GM21619 (cell line): Measurements from ENCODE around the gene FOXJ1.
A peak's percentile ranks its signal among the peaks of the same experiment; 100 is the strongest.

Experiments used
- ATAC-seq: cut with Tn5 transposase; IDR thresholded peaks from one replicate; pipeline ENCODE4 v1.9.1; 2021; ENCODE audit not compliant: unreplicated experiment

The FOXJ1 gene

DNA sequence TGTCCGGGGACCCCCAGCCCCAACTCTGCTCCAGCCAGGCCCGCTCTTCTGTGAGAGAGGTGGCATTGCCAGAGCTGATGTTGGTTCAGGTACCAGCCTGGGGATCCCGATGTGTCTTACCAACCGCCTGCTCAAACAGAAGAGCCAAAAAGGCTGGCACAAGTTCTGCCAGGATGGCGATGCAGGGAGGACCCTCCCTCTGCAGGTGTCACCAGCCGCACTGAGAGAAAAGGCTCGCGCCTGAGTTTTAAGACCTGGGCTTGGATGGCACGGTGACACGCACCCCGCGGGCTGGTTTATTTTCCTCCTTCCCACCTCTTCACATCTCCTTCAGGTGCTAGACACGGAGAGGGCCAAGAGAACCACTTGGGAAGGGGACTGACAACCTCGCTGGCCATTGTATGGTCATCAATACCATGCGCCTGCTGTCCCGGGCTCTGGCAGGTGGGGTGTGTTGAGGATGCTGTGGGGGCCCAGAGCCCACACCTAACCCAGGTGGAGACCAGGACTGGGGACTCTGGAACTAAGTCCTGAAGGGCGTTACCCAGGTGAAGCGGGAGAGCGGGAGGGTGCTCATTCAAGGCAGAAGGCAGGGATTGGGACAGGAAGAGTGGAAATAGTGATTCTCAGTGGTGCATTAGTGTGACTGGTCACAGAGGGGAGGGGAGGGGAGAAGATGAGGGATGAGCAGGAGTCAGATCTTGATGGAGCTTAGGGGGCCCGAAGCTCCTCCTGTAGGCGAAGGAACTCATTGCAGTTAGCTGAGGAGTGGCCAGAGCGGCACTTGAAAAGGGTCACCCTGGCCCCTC is 16.3 kb downstream of the FOXJ1 start:
- ATAC-seq, result no peak

DNA sequence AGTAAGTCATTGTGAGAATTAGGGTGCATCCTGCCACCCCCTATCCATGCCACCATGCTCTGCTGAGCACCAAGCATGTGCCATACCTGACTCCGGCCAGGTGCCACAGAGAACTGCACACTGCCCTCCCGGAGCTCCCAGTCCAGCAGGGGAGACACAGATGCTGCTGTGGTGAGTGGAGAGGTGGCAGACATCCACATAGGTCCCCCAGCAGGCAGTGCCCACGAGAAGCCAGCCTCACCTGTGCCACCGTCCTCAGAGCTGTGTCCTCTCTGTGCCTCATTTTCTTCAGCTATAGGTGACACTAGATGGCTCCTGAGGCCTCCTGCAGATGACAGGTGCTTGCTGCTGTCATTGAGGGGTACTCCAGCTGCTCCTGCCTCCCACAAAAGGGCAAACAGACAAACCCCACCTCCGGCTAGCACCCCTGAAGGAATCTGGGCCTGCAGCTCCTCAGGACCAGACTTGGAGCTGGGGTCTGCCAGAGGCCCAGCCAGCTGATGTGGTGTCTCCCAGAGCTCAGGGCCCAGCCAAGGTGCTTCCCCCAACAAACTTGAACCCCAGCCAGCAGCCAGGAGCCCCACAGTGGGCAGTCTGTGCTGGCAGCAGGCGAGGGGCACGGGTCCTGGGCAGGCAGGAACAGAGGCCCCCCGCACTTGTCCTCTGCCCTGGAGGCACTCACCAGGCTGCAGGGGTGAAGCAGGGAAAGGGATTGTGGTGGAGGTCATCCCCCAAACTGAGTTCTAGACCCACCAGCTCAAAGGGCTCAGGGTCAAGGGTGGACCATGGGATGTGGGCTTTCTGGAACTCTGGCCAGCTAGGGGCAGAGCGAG is 17.1 kb downstream of the FOXJ1 start:
- ATAC-seq, result no peak

DNA sequence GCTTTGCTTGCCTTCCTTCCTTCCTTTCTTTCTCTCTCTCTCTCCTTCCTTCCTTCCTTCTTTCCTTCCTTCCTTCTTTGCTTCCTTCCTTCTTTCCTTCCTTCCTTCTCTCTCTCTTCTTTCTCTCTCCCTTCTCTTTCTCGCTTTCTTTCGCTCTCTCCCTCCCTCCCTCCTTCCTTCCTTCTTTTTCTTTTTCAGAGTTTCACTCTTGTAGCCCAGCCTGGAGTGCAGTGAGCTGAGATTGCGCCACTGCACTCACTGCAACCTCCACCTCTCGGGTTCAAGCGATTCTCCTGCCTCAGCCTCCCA is 17.9 kb downstream of the FOXJ1 start:
- no peak for ATAC-seq

DNA sequence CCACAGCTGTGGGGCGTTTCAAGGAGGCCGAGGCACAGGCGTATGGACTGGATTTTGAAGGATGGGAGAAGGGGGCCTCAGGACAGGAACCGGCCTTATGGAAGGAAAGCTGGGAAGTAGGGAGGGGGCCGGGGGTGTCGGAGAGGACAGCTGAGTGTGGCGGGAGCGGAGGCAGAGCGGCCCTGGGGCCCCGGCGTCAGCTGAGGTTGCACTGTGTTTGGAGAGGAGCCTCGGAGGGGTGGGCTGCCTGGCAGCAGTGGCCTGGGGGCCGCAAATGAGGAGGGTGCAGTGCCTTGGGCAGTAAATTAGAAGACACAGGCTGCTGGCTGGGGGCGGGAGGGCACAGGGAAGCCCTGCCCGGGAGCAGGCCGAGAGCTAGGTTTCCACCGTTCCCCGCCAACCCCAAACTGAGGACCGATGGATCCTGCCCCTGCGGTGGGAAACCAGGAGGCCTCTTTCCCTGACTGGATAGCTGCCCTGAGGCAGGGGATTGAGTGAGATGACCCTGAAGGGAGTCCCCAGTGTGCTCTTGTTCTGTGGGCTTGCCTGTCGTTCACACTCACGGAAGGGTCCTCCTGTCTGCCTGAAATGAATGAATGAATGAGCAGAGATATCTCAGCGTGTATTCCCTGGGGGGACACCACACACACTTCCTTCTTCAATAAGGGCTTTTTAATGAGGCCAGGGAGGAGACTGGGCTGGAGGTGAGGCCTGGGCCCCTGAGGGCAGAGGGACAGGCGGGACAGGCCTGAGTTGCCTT is 18.4 kb downstream of the FOXJ1 start:
- ATAC-seq, result no peak

DNA sequence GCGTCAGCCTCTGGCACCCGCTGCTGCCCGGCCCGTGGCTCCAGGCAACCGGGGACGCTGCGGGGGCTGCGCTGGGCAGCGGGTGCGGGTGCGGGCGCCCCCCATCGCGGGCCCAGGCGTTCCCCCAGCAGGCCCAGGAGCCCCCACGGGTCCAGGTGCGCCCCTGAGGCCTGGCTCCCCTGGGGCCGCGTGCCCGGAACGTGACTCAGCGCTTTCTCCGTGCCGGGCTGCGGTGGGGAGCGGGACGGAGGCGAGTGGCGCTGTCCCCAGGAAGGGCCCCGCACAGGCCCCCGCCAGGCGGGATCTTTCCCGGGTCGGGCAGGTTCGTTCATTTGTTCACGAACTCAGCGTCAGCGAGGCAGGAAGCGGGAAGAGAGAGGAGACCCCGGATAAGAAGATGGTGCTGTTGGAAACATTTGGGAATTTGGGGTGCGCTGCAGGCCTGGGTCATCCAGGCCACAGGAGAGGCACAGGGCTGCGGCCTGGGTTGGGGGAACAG is 19.1 kb downstream of the FOXJ1 start:
- ATAC-seq, result no peak

DNA sequence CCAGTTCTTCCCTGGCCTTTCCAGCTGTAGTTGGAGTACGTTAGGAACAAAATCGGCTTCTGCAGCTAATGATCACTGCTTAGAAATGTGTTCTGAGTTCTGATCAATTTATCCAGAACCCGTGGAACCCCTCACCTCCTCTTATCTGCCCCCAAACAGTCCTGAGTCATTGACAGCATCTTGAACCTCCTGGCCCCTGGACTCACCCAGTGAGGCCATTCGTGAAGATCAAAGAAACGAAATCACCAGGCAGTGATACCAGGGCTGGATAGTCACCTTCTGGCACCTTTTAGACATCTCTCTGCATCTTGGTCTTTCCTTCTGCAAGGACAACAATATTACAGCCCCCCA is 20.4 kb downstream of the FOXJ1 start:
- no peak for ATAC-seq

DNA sequence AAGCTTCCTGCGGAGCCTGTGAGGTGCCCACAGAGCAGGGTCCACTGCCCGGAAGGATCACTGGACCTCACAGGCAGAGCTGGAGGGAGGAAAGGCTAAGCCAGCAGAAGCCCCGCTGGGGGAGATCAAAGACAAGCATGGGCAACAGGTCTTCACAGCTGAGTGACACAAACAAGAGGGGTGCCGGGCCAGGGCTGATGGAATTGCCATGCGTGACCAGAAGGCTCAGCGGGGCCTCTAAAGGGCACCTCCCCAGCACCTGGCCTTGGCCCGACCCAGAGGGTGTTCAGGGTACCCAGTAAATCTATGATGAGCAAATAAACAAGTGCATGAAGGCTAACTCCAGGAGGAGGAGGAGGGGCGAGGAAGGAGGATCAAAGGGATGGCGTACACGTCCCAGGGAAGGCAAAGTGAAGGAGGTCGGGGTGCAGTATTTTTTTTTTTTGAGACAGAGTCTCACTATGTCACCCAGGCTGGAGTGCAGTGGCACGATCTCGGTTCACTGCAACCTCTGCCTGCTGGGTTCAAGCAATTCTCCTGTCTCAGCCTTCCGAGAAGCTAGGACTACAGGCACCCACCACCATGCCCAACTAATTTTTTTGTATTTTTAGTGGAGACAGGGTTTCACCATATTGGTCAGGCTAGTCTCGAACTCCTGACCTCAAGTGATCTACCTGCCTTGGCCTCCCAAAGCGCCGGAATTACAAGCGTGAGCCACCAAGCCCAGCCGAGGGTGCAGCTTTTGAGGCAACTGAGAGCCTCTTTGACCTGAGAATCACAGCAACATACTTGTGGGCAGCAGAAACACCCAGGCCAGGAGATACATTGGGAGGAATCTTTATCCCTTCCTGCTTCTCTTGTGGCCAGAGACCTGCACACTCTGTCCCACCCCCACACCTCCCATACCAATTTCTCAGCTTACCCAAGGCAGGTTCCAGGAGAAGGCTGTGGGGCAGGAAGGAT is 21.4 kb downstream of the FOXJ1 start:
- no peak for ATAC-seq

DNA sequence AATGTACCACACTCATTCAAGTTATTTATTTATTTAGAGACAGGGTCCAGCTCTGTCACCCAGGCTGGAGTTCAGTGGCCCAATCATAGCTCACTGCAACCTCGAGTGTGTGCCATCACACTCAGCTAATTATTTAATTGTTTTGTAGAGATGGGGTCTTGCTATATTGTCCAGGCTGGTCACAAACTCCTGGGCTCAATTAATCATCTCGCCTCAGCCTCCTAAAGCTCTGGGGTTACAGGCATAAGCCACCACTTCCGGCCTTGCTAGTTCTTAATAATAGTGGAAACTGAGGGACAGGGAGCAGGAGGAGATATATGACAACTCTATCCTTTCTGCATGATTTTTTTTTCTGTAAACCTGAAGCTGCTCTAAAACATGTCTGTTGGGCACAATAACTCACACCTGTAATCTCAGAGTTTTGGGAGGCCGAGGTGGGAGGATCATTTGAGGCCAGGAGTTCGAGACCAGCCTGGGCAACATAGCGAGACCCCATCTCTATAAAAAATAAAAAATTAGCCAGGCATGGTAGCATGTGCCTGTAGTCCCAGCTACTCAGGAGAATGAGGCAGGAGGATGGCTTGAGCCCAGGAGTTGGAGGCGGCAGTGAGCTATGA is 25.8 kb downstream of the FOXJ1 start:
- ATAC-seq, result no peak

DNA sequence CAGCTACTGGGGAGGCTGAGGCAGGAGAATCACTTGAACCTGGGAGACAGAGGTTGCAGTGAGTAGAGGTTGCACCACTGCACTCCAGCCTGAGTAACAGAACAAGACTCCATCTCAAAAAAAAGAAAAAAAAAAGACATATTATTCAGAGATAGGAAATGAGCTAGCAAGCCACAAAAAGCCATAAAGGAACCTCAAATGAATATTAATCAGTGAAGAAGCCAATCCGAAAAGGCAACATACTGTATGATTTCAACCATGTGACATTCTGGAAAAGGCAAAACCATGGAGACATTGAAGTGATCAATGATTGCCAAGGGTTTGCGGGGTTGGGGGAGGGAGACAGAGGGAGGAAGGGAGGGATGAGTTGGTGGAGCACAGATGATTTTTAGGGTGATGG is 29.1 kb downstream of the FOXJ1 start:
- no peak for ATAC-seq

DNA sequence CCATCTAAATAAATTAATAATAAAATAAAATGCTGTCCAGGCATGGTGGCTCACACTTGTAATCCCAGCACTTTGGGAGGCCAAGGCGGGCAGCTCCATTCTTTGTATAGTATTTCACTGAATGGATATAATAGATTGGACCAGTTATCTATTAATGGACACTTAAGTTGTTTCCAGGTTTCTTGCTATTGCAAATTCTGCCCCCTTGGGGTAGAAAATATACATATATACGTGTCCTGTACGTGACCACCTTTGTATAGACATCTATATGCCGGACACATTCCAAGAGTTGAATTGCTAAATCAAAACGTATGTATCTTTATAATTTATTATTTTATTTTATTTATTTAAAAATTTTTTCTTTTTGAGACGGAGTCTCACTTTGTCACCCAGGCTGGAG is 33.5 kb downstream of the FOXJ1 start:
- ATAC-seq, result no peak

DNA sequence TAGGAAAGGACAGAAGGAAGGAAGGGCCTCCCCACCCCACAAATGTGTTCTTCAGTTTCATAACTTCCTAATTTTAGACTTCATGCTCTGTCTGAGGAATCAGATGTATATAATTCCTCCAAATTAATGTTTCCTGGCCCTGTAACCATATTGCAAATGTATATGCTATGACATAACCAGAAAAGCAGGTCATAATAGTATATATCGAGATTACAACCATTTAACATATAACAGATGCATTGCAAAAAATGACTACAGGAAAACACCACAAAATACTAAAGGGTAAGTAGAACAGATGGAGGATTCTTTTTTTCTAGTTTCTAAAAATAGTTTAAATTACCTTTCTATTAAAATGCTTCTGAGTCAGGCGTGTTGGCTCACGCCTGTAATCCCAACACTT is 34.3 kb downstream of the FOXJ1 start:
- ATAC-seq, result no peak

DNA sequence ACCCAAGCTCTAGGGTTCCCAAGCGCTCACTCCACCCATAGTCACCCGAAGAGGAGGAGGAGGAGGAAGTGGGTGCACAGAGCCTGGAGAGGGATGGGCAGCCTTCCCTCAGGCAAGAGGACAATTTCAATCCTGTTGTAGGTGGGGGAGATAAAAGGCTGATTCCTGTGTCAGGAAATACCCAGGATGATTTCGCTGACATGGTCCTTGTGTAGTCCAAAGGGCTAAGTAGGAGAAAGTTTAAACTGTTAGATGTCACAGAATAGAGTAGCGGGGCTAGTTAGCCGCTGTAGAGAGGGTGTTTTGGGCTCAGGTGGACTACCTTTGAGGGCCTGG is 36.2 kb downstream of the FOXJ1 start:
- ATAC-seq, result no peak

DNA sequence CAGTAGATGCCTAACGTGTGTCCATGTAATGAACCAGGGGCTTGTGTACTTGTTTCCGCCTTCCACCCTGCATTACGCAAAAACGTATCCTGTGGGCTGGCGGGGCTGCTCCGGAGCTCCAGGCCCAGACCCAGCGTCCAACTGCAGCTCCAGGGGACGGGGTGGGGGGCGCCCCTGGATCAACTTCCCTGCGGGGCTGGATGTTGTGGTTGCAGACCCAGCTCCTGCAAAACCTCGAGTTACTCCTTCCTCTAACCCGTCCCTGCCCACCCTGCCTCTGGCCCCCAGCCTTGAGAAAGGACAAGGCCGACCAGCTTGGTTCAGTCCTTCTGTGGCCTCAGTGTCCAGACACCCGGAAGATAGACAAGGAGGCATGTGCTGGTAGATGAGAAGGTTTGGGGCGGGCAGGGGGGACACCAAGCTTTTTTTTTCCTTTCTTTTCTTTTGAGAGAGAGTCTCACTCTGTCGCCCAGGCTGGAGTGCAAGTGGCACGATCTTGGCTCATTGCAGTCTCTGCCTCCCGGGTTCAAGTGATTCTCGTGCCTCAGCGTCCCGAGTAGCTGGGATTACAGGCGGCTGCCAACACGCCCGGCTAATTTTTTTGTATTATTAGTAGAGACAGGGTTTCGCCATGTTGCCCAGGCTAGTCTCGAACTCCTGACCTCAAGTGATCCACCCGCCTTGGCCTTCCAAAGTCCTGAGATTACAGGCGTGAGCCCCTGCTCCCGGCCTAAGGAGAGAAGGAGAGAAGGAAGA is 36.7 kb downstream of the FOXJ1 start:
- no peak for ATAC-seq

DNA sequence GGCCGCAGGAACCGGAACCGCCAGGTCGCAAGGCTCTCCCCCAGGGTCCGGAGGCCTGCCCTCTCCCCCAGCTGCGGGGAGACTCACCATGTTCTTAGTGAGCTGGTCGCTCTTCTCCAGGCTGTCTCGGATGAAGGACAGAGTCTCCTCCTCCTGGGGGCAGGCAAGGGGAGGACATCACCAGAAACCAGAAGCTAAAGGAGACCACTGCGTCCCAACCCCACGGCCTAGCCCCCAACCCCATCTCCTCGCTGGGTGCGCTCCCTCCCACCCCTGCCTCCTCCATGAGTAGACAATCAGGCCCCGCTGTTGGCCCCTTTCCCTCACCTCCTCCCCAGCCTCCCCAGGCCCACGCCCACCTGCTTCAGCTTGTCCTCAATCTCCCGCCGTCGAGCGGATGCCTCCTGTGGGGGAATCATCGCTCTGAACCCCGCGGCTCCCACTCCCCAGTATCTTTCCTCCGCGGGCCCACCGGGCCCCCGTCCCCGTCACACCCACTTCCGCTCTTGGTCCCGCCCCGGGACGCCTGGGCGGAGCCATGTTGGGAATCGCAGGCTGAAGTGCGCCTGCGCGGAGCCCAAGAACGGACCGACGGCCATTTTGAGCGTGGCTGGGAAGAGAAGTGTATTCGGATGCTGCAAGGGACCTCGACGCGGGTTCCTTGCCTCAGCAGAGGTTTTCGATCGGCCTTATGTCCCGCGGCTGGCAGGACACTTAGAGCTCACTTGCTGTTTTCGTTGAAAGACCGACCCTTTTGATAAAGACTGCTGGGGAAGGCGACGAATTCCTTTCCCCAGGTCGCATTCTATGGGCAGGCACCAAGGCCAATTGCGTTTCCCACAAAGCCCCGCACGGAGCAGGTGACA is 37.5 kb downstream of the FOXJ1 start, which contains the start of gene EXOC7:
Gene EXOC7 (minus strand): TSS at position 514 of the 866 bp plus-strand sequence. CDS start 95 bp downstream, at position 419.
- peak; percentile 68 for ATAC-seq

DNA sequence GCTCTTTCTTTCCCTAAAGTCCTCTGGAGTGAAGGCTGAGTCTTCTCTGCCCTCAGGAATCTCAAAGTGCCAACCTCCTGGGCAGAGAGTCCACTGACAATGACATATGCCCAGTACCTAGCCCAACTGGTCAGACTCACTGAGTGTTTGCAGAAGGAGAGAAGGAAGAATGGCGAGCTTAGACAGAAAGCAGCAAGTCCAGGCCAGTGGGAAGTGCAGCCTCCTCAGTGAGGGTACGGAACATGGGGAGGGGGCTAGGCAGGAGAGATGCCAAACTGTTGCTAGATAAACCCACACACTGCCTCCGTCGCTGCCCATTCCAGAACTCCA is 38.1 kb downstream of the FOXJ1 start:
- no peak for ATAC-seq

DNA sequence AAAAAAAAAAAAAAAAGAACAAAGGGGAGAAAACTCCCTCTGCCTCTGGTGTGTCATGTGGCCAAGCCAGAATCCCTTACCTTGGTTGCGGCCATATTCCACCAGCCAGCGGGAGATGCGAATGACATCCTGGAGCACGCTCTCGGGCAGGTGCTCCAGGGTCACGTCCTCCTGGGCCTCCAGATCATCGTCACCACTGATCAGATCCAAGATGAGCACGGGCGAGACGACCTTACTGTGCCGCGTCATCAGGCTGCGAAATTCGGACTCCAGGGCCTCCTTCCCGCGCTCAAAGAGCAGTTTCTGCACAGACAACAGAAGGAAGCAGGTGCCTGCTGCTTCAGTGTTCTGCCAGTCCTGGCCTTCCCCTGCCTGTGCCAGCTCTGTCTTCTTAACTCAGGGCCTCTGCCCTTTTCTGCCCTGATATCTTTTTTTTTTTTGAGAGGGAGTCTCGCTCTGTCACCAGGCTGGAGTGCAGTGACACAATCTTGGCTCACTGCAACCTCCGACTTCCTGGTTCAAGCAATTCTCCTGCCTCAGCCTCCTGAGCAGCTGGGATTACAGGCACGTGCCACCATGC is 43.2 kb downstream of the FOXJ1 start:
- no peak for ATAC-seq

DNA sequence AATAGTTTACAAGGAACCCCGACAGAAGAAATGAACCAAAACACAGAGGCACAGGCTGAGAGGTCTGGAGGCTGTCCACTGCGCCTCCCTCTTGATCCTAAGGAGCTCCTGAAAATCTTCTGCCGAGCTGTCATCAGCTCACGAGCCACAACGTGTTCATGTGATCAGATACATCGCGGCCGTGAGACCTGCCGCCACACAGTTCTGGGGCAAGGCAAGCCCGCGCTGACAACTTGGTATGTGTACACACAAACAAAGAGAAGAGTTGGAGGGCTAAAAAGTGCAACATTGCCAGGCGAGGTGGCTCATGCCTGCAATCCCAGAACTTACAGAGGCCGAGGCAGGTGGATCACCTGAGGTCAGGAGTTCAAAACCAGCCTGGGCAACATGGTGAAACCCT is 45.1 kb downstream of the FOXJ1 start:
- ATAC-seq, result no peak

DNA sequence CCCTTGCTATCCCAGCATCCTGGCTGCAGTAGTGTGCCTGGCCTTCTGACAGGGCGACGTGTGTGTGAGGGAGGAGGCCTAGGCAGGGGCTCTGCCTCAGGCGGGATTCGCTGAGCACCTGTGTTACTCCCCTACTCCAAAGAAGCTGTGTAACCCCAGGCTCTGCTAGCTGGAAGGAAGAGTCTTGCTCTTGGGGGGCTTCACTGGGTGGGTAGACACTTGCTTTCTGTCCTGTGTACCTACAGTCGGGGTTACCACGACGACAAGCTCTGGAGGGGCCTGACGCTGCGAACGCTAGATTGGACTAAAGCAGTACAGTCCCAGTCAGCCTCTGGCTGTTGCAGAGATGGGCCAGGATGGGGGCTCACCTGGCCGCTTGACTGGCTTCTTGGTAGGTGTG is 47.0 kb downstream of the FOXJ1 start:
- no peak for ATAC-seq
